NCI-H128 (cell line): ENCODE results near the gene GNA12.
"Not testable (repeated sequence)": the region's sequence is repeated elsewhere in the genome, so short reads cannot be mapped to it uniquely, and the experiment has no call there.

Source experiments
- DNase-seq: peaks from one replicate; lab custom pipeline; 2025; ENCODE audit not compliant: unreplicated experiment; lab: John Stamatoyannopoulos, UW

GNA12 gene

DNA sequence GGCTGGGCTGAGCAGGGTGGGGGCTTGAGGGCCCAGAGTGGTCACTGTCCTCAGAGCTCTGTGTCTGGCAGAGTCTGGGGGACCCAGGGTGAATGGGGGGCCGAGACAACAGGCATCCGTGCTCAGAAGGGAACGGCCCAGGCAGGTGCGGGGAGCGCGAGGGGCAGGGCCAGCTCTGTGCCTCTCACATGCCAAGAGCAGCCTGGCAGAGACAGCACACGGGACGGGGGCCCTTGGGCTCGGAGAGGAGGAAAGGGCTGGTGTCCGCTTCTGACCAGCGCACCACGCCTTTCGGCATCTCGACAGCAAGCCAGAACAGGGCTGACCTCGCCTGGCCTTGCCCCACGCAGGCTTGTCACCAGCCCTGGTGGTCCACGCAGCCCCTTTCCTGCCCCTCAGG, 142.7 kb downstream of the GNA12 start:
- no peak for DNase-seq

GRCh38 chr7:2700141-2700850, 143.8 kb downstream of the GNA12 start:
- no peak for DNase-seq

DNA sequence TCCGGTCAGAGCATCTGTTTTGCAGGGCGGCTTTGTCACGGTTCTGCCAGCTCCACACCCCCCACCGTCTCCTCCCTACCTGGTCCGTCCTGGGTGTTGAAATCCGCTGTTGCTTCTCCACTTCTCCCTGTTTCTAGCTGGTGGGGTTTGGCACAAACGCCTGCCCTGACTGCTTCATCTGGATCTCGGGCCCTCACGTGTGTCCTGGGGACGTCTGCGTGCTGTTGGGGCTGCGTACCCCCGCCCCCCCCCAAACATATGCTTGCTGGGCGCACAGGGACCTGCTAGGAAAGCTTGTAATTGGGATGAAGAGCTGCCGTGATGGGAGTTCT, 144.9 kb downstream of the GNA12 start:
- no peak for DNase-seq

DNA sequence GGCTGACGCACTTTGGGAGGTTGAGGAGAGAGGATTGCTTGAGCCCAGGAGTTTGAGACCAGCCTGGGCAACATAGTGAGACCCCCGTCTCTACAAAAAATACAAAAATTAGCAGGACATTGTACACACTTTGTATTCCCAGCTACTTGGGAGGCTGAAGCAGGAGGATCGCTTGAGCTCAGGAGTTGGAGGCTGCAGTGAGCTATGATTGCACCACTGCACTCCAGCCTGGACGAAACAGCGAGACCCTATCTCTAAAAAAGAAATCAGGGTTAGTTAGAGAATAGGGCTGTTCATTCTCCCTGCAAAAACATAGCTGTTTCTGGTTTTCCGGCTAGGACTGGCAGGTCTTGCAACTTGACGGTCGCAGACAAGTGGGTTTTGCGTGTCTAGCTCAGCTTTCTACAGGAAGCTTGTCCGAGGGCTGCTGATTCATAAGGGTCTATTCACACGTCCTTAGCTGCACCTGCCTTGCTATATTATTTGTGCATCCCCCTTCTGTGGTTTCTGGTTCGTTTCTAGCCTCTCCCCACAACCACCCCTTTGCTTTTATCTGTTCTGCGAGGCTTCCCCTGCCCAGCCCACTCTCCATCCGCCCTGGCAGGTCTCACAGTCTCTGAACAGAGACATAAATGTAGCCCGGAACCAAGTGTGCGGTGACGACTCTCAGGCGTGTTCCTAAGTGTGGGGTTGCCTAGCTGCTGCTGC, 145.4 kb downstream of the GNA12 start:
- DNase-seq, result peak; percentile 39

- DNase-seq, result not testable (repeated sequence)
Measured at GRCh38 chr7:2694122-2694436, 150.0 kb downstream of the GNA12 start.

GRCh38 chr7:2693420-2694121, 150.5 kb downstream of the GNA12 start:
- DNase-seq, result not testable (repeated sequence)

DNA sequence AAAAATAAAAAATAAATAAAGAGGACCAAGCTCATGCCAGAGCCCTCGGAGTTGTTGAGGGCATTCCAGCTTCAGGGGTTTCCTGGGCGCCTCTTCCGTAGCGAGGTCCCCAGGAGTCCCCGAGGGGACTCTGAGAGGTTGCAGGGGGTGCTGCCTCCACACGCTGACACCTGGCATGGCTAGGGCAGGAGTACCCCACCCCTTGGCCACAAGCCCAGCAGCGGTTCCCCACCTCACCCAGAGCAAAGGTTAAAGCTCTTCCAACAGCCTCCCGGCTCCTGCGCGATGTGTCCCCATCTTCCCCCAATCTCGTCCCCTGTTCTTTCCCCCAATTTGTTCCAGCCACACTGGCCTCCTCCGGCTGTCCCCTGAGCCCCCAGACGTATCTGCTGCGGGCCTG, 151.6 kb downstream of the GNA12 start:
- DNase-seq, result no peak

GRCh38 chr7:2691932-2692439, 152.1 kb downstream of the GNA12 start:
- DNase-seq, result not testable (repeated sequence)

DNA sequence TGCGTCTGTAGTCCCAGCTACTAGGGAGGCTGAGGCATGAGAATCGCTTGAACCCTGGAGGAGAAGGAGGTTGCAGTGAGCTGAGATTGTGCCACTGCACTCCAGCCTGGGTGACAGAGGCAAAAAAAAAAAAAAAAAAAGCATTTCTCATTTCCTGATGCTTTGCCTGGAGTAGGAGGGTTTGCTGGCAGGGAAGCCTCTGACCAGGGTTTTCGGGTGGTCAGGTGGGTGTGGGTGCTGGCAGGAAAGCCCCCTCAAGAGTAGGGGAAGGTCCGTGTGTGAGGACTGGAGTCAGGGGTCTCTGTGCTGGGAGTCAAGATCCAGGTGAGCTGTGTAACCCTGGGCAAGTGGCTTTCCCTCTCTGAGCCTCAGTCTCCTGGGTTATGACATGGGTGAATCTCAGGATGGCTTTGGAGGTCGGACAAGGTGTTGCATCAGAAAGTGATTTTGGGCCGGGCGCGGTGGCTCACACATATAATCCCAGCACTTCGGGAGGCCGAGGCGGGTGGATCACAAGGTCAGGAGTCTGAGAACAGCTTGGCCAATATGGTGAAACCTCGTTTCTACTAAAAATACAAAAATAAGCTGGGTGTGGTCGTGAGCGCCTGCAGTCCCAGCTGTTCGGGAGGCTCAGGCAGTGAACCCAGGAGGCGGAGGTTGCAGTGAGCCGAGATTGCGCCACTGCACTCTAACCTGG, 152.9 kb downstream of the GNA12 start:
- no peak for DNase-seq

DNA sequence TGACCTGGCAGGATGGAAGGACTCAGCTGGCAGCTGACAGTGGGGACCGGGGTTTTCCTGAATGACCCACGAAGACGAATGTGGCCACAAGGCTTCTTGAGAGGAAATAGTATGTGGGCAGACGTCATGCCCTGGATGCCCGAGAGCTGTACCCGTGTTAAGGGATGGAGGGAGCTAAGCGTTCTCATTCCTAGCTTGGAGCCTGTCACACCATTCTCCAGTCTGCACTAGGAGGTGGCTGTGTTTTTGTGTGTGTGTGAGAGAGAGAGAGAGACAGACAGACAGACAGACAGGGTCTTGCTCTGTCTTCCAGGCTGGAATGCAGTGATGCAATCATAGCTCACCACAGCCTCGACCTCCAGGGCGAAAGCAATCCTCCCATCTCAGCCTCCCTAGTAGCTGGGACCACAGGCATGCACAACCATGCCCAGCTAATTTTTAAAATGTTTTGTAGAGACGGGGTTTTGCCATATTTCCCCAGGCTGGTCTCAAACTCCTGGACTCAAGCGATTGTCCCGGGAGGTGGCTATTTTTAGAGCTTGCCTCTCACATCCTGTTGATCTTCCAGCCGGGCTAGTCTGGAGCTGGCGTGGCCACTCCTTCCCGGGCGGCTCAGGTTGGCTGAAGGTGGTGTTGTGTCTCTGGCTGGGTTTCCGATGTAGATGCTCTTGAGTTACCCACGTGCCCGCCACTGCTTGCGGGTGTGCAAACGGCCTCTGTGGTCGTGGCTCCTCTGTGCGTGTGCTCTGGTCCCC, 154.0 kb downstream of the GNA12 start:
- no peak for DNase-seq

DNA sequence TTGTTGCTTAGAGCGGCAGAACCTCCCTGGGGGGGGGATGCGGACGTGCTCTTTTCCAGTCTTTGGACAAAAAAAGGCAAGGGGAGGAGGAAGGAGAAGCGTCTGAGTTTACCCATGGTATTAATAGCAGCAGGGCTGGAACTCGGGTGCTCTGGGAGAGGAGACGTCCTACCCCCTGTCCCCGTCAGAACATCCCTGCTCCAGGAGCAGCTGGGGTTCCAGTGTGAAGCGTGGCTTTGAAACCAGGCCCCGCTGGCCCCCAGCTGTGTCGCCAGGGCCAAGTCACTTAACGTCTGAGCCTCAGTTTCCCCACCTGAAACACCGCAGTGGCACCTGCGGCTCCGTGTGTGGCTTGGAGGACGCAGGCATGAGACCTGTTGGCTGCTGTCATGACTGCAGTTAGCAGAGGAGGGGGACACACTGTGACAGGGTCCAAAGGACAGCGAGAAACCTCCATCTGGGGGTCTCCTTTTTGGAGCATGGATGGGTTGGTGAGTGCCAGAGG, 154.7 kb downstream of the GNA12 start:
- no peak for DNase-seq

GRCh38 chr7:2688409-2689342, 155.4 kb downstream of the GNA12 start:
- DNase-seq, result no peak

DNA sequence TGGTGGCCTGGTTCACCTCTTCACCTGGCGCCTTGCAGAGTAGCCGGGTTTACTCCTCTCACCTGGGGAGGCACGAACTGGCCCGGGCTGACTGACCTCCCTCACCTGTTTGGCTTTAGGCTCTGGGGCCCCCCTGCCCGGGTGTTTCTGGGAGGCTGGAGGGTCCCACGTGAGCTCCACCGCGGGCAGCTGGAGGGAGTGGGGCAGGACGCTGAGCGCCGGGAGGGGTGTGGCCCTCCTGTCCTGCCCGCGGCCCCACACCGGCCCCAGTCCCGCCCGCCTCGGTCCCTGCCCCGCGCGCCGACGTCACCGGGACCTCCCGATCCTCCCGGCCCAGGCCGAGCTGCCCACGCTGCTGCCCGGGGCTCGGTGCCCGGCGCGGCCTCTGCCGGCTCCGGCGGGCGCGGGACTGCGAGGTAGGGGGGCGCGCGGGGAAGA, 156.2 kb downstream of the GNA12 start, which contains the start of gene AMZ1:
TSS of gene AMZ1 (plus strand) at position 322 of the 438 bp plus-strand sequence. CDS start 12,250 bp downstream, outside the sequence.
- no peak for DNase-seq

- DNase-seq, result no peak
Measured at GRCh38 chr7:2687338-2687869, 156.7 kb downstream of the GNA12 start.

DNA sequence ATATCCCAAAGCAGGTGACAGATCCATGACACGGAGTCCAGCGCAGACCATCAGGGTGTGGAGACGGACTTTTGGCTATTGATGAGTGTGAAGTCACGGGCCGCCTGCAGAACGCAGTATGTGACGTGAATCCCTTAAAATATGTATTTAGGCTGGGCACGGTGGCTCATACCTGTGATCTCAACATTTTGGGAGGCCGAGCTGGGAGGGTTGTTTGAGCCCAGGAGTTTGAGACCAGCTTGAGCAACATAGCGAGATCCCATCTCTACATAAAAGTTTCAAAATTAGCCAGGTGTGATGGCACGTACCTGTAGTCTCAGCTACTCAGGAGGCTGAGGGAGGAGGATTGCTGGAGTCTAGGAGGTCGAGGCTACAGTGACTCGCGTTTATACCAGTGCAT, 158.0 kb downstream of the GNA12 start:
- no peak for DNase-seq

DNA sequence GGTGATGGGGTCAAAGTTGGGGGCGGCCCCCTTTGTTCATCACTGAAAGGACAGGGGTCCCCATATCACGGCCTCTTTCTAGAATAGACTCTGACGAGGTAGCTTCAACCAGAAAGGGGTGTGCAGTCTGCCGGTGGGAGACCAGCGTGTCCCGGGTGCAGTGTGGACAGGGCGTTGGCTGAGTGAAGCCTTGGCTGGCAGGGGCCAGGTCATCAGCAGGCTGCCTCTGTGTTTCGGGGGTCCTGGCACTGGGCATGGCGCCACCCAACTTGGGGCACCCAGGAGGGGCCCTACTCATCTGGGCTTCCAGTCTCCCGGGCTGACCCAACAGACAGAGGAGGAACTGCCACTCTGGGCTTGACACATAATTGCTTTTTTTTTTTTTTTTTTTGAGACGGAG, 159.6 kb downstream of the GNA12 start:
- DNase-seq, result no peak

- DNase-seq, result no peak
Measured at GRCh38 chr7:2681929-2682799, 161.9 kb downstream of the GNA12 start.
